ENCODE measurements around the gene PLCH1. TPM values are rescaled to one million over a fixed set of nuclear protein-coding genes. Genes with fewer than 3 reads are reported as not detected.

Gene PLCH1
- total and polyA plus RNA-seq, 4 donors, result 0.03 to 1.0 (median 0.22) TPM

GRCh38 chr3:155382396-155383042 is 362.4 kb downstream of the PLCH1 start:
- peak; percentile 72 for DNase-seq (ENCODE audit: low spot score)
- no peak overlapping the region for H3K27ac ChIP-seq (ENCODE audit: low read depth in 1 of 2, low read length in 2 of 2)

DNA sequence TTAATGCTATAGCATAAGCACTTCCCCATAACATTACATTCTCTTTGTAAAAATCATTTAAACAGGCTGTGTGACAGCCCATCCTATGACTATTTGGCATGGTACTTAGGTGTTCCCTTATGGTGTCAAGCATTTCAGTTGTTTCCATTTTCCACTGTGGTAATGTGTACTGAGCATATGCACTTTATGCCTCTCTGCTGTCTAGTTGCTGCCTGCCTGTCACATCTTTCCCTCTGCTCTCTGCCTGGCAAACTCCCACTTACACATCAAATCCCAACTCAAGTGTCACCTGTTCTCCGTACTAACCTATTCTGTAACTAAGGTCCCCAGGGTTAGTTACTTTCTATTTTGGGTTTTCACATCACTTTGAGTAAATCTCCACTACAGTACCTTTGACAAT is 367.0 kb downstream of the PLCH1 start:
- no peak for TF ChIP-seq GABPA (IDR thresholded peaks at IDR 0.05 in 1 of 2, conservative IDR thresholded peaks at IDR 0.05 in 1 of 2)
- no peak for TF ChIP-seq ATF3 (IDR thresholded peaks at IDR 0.05)
- Histone ChIP-seq H3K4me1 (ENCODE audit: control insufficient read depth in 4 of 4, insufficient read depth in 4 of 4, low read length in 3 of 4) (no peaks in the 10 kb centered on the region), H3K36me3 (ENCODE audit: control insufficient read depth in 4 of 4, insufficient read depth in 3 of 4, low read depth in 1 of 4, low read length in 3 of 4) (no peaks in the 10 kb centered on the region), H3K9ac (ENCODE audit: low read depth in 1 of 2, low read length in 2 of 2) (no peak overlapping the region), H3K27ac (ENCODE audit: low read depth in 1 of 2, low read length in 2 of 2) (no peak overlapping the region), H3K27me3 (ENCODE audit: control insufficient read depth in 4 of 4, insufficient read depth in 4 of 4, low read length in 3 of 4) (no peaks in the 10 kb centered on the region), H3K9me3 (ENCODE audit: control insufficient read depth in 4 of 4, low read length in 3 of 4) (no peaks in the 10 kb centered on the region), H3K4me3 (ENCODE audit: low read depth in 1 of 3, low read length in 3 of 3) (no peak overlapping the region)
- no peak for DNase-seq (ENCODE audit: low spot score)
- WGBS, result 96% methylated on average over 1 of the region's 1 CpG

More at GRCh38 chr3:155382396-155383042, 362.4 kb downstream of the PLCH1 start:
- no peaks in the 10 kb centered on the region for H3K36me3 ChIP-seq (ENCODE audit: control insufficient read depth in 4 of 4, insufficient read depth in 3 of 4, low read depth in 1 of 4, low read length in 3 of 4)
- H3K9ac ChIP-seq (ENCODE audit: low read depth in 1 of 2, low read length in 2 of 2), result no peak overlapping the region
- H3K27me3 ChIP-seq (ENCODE audit: control insufficient read depth in 4 of 4, insufficient read depth in 4 of 4, low read length in 3 of 4), result no peaks in the 10 kb centered on the region
- no peaks in the 10 kb centered on the region for H3K9me3 ChIP-seq (ENCODE audit: control insufficient read depth in 4 of 4, low read length in 3 of 4)
- H3K4me1 ChIP-seq (ENCODE audit: control insufficient read depth in 4 of 4, insufficient read depth in 4 of 4, low read length in 3 of 4), result no peaks in the 10 kb centered on the region
- peak; percentile 76 for TF ChIP-seq CTCF (IDR thresholded peaks at IDR 0.05; ENCODE audit: low read depth, low read length, missing input control)
- no peak for TF ChIP-seq SP1 (IDR thresholded peaks at IDR 0.05)
- TF ChIP-seq RAD21 (IDR thresholded peaks at IDR 0.05), result peak; percentile 94 to 97
- WGBS, result 34% methylated on average over 6 of the region's 6 CpGs
- H3K4me3 ChIP-seq (ENCODE audit: low read depth in 1 of 3, low read length in 3 of 3), result no peak overlapping the region

GRCh38 chr3:155377071-155377470 is 367.8 kb downstream of the PLCH1 start:
- H3K27ac ChIP-seq (ENCODE audit: low read depth in 1 of 2, low read length in 2 of 2), result no peak overlapping the region
- no peaks in the 10 kb centered on the region for H3K27me3 ChIP-seq (ENCODE audit: control insufficient read depth in 4 of 4, insufficient read depth in 4 of 4, low read length in 3 of 4)
- H3K4me1 ChIP-seq (ENCODE audit: control insufficient read depth in 4 of 4, insufficient read depth in 4 of 4, low read length in 3 of 4), result no peaks in the 10 kb centered on the region
- no peak overlapping the region for H3K4me3 ChIP-seq (ENCODE audit: low read depth in 1 of 3, low read length in 3 of 3)
- no peak overlapping the region for H3K9ac ChIP-seq (ENCODE audit: low read depth in 1 of 2, low read length in 2 of 2)
- WGBS, result 91% methylated on average over 2 of the region's 2 CpGs
- no peak for TF ChIP-seq JUND (IDR thresholded peaks at IDR 0.05)
- TF ChIP-seq RAD21 (IDR thresholded peaks at IDR 0.05), result no peak
- TF ChIP-seq FOXA1 (IDR thresholded peaks at IDR 0.05), result no peak
- TF ChIP-seq TAF1 (conservative IDR thresholded peaks at IDR 0.05), result no peak
- TF ChIP-seq, protein P1, sequence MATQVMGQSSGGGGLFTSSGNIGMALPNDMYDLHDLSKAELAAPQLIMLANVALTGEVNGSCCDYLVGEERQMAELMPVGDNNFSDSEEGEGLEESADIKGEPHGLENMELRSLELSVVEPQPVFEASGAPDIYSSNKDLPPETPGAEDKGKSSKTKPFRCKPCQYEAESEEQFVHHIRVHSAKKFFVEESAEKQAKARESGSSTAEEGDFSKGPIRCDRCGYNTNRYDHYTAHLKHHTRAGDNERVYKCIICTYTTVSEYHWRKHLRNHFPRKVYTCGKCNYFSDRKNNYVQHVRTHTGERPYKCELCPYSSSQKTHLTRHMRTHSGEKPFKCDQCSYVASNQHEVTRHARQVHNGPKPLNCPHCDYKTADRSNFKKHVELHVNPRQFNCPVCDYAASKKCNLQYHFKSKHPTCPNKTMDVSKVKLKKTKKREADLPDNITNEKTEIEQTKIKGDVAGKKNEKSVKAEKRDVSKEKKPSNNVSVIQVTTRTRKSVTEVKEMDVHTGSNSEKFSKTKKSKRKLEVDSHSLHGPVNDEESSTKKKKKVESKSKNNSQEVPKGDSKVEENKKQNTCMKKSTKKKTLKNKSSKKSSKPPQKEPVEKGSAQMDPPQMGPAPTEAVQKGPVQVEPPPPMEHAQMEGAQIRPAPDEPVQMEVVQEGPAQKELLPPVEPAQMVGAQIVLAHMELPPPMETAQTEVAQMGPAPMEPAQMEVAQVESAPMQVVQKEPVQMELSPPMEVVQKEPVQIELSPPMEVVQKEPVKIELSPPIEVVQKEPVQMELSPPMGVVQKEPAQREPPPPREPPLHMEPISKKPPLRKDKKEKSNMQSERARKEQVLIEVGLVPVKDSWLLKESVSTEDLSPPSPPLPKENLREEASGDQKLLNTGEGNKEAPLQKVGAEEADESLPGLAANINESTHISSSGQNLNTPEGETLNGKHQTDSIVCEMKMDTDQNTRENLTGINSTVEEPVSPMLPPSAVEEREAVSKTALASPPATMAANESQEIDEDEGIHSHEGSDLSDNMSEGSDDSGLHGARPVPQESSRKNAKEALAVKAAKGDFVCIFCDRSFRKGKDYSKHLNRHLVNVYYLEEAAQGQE (IDR thresholded peaks at IDR 0.05), result no peak
- no peak for TF ChIP-seq EGR1 (IDR thresholded peaks at IDR 0.05; ENCODE audit: low read depth in 2 of 2)
- TF ChIP-seq SP1 (IDR thresholded peaks at IDR 0.05), result no peak
- no peak for TF ChIP-seq HNF4G (IDR thresholded peaks at IDR 0.05)
- no peak for TF ChIP-seq FOXA2 (IDR thresholded peaks at IDR 0.05)
- TF ChIP-seq, protein P2, sequence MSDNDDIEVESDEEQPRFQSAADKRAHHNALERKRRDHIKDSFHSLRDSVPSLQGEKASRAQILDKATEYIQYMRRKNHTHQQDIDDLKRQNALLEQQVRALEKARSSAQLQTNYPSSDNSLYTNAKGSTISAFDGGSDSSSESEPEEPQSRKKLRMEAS (IDR thresholded peaks at IDR 0.05), result no peak
- H3K36me3 ChIP-seq (ENCODE audit: control insufficient read depth in 4 of 4, insufficient read depth in 3 of 4, low read depth in 1 of 4, low read length in 3 of 4), result no peaks in the 10 kb centered on the region
- no peaks in the 10 kb centered on the region for H3K9me3 ChIP-seq (ENCODE audit: control insufficient read depth in 4 of 4, low read length in 3 of 4)
- DNase-seq (ENCODE audit: low spot score), result no peak
